Fibroblast of lung (primary cell): ENCODE measurements around the gene ZBTB4. TPM values are rescaled to one million over a fixed set of nuclear protein-coding genes. Genes with fewer than 3 reads are reported as not detected.

ENCODE experiments used
- DNase-seq, 2 donors: peaks; one replicate each; pipeline versions ENCODE4 v3.0.0 to v3.0.0-alpha.2; 2010; ENCODE audit warnings: low read depth in 2 of 2
- H2AFZ ChIP-seq: 2 replicates; pipeline ENCODE4 v1.5.1; 2012; ENCODE audit warnings: low read length, control low read depth, inconsistent platforms
- H3K27ac ChIP-seq: 2 replicates; pipeline ENCODE4 v1.5.1; 2011; ENCODE audit warnings: low read length, control low read depth; ENCODE audit not compliant: insufficient read depth
- H3K27me3 ChIP-seq: 2 replicates; pipeline ENCODE4 v1.5.1; 2011; ENCODE audit warnings: mild to moderate bottlenecking, low read length; ENCODE audit not compliant: control insufficient read depth, insufficient read depth
- H3K36me3 ChIP-seq: 2 replicates; pipeline ENCODE4 v1.5.1; 2011; ENCODE audit warnings: low read length; ENCODE audit not compliant: control insufficient read depth, insufficient read depth
- H3K4me1 ChIP-seq: 2 replicates; pipeline ENCODE4 v1.5.1; 2011; ENCODE audit warnings: low read length; ENCODE audit not compliant: control insufficient read depth, insufficient read depth; ENCODE audit errors: extremely low read depth
- H3K4me2 ChIP-seq: 2 replicates; pipeline ENCODE4 v1.5.1; 2011; ENCODE audit warnings: low read length, control low read depth; ENCODE audit not compliant: insufficient read depth; ENCODE audit errors: extremely low read depth
- H3K4me3 ChIP-seq, 4 experiments: fragments of 200-600 bp in 1 of 4; sonication (generic) in 1 of 4; replicated peaks in 1 of 4; 2 replicates each; pipeline ENCODE4 v1.5.1; 2011 to 2016; ENCODE audit warnings: low read length in 4 of 4, low read depth in 3 of 4, mild to moderate bottlenecking in 3 of 4, control low read depth in 2 of 4, inconsistent platforms in 1 of 4, mixed read lengths in 1 of 4; ENCODE audit not compliant: insufficient read depth in 1 of 4; ENCODE audit errors: control extremely low read depth in 1 of 4
- H3K79me2 ChIP-seq: 2 replicates; pipeline ENCODE4 v1.5.1; 2012; ENCODE audit warnings: mild to moderate bottlenecking, low read length, inconsistent platforms; ENCODE audit not compliant: control insufficient read depth, insufficient read depth
- H3K9ac ChIP-seq: 2 replicates; pipeline ENCODE4 v1.5.1; 2011; ENCODE audit warnings: mild to moderate bottlenecking, low read length, control low read depth; ENCODE audit not compliant: insufficient read depth
- H3K9me3 ChIP-seq: 2 replicates; pipeline ENCODE4 v1.5.1; 2012; ENCODE audit warnings: low read depth, low read length; ENCODE audit not compliant: control insufficient read depth, insufficient read depth
- H4K20me1 ChIP-seq: 2 replicates; pipeline ENCODE4 v1.5.1; 2011; ENCODE audit warnings: low read length; ENCODE audit not compliant: control insufficient read depth, insufficient read depth; ENCODE audit errors: extremely low read depth
- CTCF ChIP-seq, 2 donors: IDR thresholded peaks in 1 of 2; conservative IDR thresholded peaks in 1 of 2; 1 replicate in 1 of 2; 2 replicates in 1 of 2; pipeline ENCODE4 v1.5.1; 2011 to 2012; ENCODE audit warnings: low read length in 2 of 2, control low read depth in 1 of 2, inconsistent platforms in 1 of 2, low read depth in 1 of 2, mild to moderate bottlenecking in 1 of 2
- EZH2 ChIP-seq: IDR thresholded peaks from 2 replicates; pipeline ENCODE4 v1.5.1; 2012; ENCODE audit warnings: low read length, control low read depth, mild to moderate bottlenecking; ENCODE audit errors: missing control alignments
- polyA plus RNA-seq, 2 donors: library from polyadenylated mRNA; depleted of rRNA in 1 of 2; stranded (reverse) in 1 of 2; unstranded in 1 of 2; fragments of >200 nt; gene quantifications; 2 replicates each; pipeline ENCODE4 v1.2.1, GENCODE V29; 2011 to 2012; ENCODE audit warnings: missing spikeins in 1 of 2
- total RNA-seq: library from RNA; depleted of rRNA; stranded (reverse); fragments of >200 nt; gene quantifications from 2 replicates; pipeline ENCODE4 v1.2.1, GENCODE V29; 2014

ZBTB4 gene
- total and polyA plus RNA-seq, 2 donors (not counting 1 experiment from before 2014, with no cell fraction given), result 21.3 to 29.9 TPM

DNA sequence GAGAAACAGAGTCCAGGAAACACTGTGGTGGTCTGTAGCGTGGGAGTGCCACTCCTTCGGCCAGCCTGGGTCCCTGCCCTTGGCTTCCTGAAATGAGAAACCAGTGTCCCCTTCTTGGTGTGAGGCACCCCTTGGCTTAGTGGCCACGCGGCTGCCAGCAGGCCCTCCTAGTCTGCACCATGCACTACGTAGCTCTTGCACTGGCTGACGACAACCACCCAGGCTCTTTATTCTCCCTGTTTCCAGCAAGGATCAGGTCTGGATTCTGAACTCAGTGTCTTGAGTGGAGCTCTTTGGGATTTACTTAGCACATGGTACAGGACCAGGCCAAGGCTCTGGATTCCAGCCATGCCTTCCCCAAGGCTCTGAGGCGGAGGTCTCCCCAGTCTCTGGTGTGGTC lies 51.9 kb downstream of the ZBTB4 start:
- H3K9me3 ChIP-seq, result no peaks in the 10 kb centered on the region
- no peaks in the 10 kb centered on the region for H3K36me3 ChIP-seq
- H3K27ac ChIP-seq, result no peak overlapping the region
- H3K79me2 ChIP-seq, result no peaks in the 10 kb centered on the region
- H2AFZ ChIP-seq, result no peak overlapping the region
- no peak overlapping the region for H3K4me2 ChIP-seq
- no peak for DNase-seq
- H4K20me1 ChIP-seq, result no peaks in the 10 kb centered on the region
- no peaks in the 10 kb centered on the region for H3K4me1 ChIP-seq
- H3K27me3 ChIP-seq, result no peaks in the 10 kb centered on the region
- no peak overlapping the region for H3K9ac ChIP-seq
- no peak for TF ChIP-seq EZH2
- TF ChIP-seq CTCF (conservative IDR thresholded peaks at IDR 0.05 in 1 of 2, IDR thresholded peaks at IDR 0.05 in 1 of 2; ENCODE audit: low read depth in 1 of 2, low read length in 2 of 2), result no peak
- no peak overlapping the region for H3K4me3 ChIP-seq

DNA sequence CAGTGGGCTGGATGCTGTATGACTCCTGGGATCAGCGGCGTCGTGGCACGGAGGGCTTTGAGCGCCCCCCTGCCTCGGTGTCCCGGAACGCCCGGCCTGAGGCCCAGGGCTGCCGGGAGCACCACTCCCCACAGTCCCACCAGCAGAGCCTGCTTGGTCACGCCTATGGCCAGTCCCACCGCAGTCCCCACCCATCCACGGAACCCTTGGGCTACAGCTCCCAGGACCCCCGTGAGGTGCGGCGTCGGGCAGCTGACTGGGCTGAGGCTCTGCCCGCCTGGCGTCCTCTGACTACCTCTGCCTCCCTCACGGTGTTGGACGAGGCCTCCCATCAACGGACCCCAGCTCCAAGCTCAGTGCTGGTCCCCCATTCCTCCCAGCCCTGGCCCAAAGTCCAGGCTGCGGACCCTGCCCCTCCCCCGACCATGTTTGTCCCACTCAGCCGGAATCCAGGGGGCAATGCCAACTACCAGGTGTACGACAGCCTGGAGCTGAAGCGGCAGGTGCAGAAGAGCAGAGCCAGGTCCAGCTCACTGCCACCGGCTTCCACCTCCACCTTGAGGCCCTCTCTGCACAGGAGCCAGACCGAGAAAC lies 52.4 kb downstream of the ZBTB4 start:
- no peak for TF ChIP-seq EZH2
- no peak for TF ChIP-seq CTCF (conservative IDR thresholded peaks at IDR 0.05 in 1 of 2, IDR thresholded peaks at IDR 0.05 in 1 of 2; ENCODE audit: low read depth in 1 of 2, low read length in 2 of 2)
- H3K27ac ChIP-seq, result no peak overlapping the region
- no peaks in the 10 kb centered on the region for H3K27me3 ChIP-seq
- no peaks in the 10 kb centered on the region for H4K20me1 ChIP-seq
- H3K4me3 ChIP-seq, result no peak overlapping the region
- H3K79me2 ChIP-seq, result no peaks in the 10 kb centered on the region
- no peaks in the 10 kb centered on the region for H3K9me3 ChIP-seq
- H3K4me1 ChIP-seq, result no peaks in the 10 kb centered on the region
- no peak overlapping the region for H3K9ac ChIP-seq
- H2AFZ ChIP-seq, result no peak overlapping the region
- no peaks in the 10 kb centered on the region for H3K36me3 ChIP-seq
- DNase-seq, result no peak
- H3K4me2 ChIP-seq, result no peak overlapping the region

GRCh38 chr17:7426203-7426863 lies 53.1 kb downstream of the ZBTB4 start:
- Histone ChIP-seq H3K27ac (no peak overlapping the region), H3K79me2 (no peaks in the 10 kb centered on the region), H3K9ac (no peak overlapping the region), H2AFZ (no peak overlapping the region), H4K20me1 (no peaks in the 10 kb centered on the region), H3K36me3 (no peaks in the 10 kb centered on the region), H3K4me2 (no peak overlapping the region), H3K4me3 (no peak overlapping the region), H3K4me1 (no peaks in the 10 kb centered on the region), H3K27me3 (no peaks in the 10 kb centered on the region), H3K9me3 (no peaks in the 10 kb centered on the region)
- TF ChIP-seq CTCF (conservative IDR thresholded peaks at IDR 0.05 in 1 of 2, IDR thresholded peaks at IDR 0.05 in 1 of 2; ENCODE audit: low read depth in 1 of 2, low read length in 2 of 2) (no peak), EZH2 (no peak)
- no peak for DNase-seq
